Activated CD8-positive, alpha-beta memory T cell treated with anti-CD3 and anti-CD28 coated beads, Interleukin-2, amount 50 U/mL, for 1 hour (primary cell): ENCODE measurements around the gene TIMM9.
A peak's percentile ranks its signal among the peaks of the same experiment; 100 is the strongest.
"Not testable (repeated sequence)": the region's sequence is repeated elsewhere in the genome, so short reads cannot be mapped to it uniquely, and the experiment has no call there.

ENCODE experiments used
- DNase-seq: peaks from one replicate; pipeline ENCODE4 v3.0.0-alpha.2; 2020; ENCODE audit errors: extremely low read depth

Gene TIMM9

GRCh38 chr14:58398495-58398894 lies 28.8 kb downstream of the TIMM9 start:
- DNase-seq: no peak

- DNase-seq: no peak
Observed at GRCh38 chr14:58397156-58397555, 30.2 kb downstream of the TIMM9 start.

GRCh38 chr14:58395812-58396788 lies 31.2 kb downstream of the TIMM9 start, which contains the start of gene TOMM20L:
Gene TOMM20L (plus strand): TSS chr14:58395930. CDS start chr14:58395958, 28 bp downstream.
- peak; percentile 25 for DNase-seq

GRCh38 chr14:58395562-58395811 lies 31.8 kb downstream of the TIMM9 start:
- DNase-seq: no peak

- no peak for DNase-seq
Observed at GRCh38 chr14:58390830-58391229, 36.5 kb downstream of the TIMM9 start.

- DNase-seq: no peak
Observed at GRCh38 chr14:58376791-58377190, 50.5 kb downstream of the TIMM9 start.

- DNase-seq: no peak
Observed at GRCh38 chr14:58368956-58369355, 58.4 kb downstream of the TIMM9 start.

- DNase-seq: no peak
Observed at GRCh38 chr14:58367296-58367695, 60.0 kb downstream of the TIMM9 start.

GRCh38 chr14:58364316-58364715 lies 63.0 kb downstream of the TIMM9 start:
- DNase-seq: no peak

GRCh38 chr14:58362798-58363412 lies 64.4 kb downstream of the TIMM9 start:
- no peak for DNase-seq

GRCh38 chr14:58362272-58362671 lies 65.1 kb downstream of the TIMM9 start:
- DNase-seq: not testable (repeated sequence)
